Calu3 (cell line): ENCODE measurements around the gene DNAH12. TPM values are rescaled to one million over a fixed set of nuclear protein-coding genes. Genes with fewer than 3 reads are reported as not detected.
A peak's percentile ranks its signal among the peaks of the same experiment; 100 is the strongest.

Experiments
- BruUV-seq: library from RNA; stranded (reverse); fragments of 400-500 nt; replicated peaks from 2 replicates; lab custom pipeline; 2021; lab: Mats Ljungman, UMichigan
- CTCF ChIA-PET: fragments of 300-600 bp; sonication (Branson Sonifier 250); formaldehyde crosslinking; loops from one replicate; lab custom pipeline; 2022; ENCODE audit warnings: antibody characterized with exemption; lab: Charles Lee
- DNase-seq: peaks from one replicate; pipeline ENCODE4 v3.0.0; 2022
- H3K27ac Mint-ChIP-seq: one replicate; pipeline ENCODE4 v1.8.0; 2022; ENCODE audit warnings: mixed read lengths; ENCODE audit not compliant: unreplicated experiment
- H3K27me3 Mint-ChIP-seq: one replicate; pipeline ENCODE4 v1.8.0; 2022; ENCODE audit warnings: mixed read lengths; ENCODE audit not compliant: unreplicated experiment
- H3K36me3 Mint-ChIP-seq: one replicate; pipeline ENCODE4 v1.8.0; 2022; ENCODE audit warnings: mild to moderate bottlenecking, moderate library complexity, mixed read lengths; ENCODE audit not compliant: insufficient read depth, unreplicated experiment
- H3K4me1 Mint-ChIP-seq: one replicate; pipeline ENCODE4 v1.8.0; 2022; ENCODE audit warnings: mild to moderate bottlenecking, low read depth, mixed read lengths; ENCODE audit not compliant: unreplicated experiment
- H3K4me3 Mint-ChIP-seq: one replicate; pipeline ENCODE4 v1.8.0; 2022; ENCODE audit warnings: mild to moderate bottlenecking, low read depth, moderate library complexity, mixed read lengths; ENCODE audit not compliant: unreplicated experiment
- H3K9me3 Mint-ChIP-seq: one replicate; pipeline ENCODE4 v1.8.0; 2022; ENCODE audit warnings: low read depth, mixed read lengths; ENCODE audit not compliant: unreplicated experiment
- CTCF ChIP-seq: fragments of 200-600 bp; IDR thresholded peaks from one replicate; pipeline ENCODE4 v1.8.0; 2022; ENCODE audit warnings: antibody characterized with exemption; ENCODE audit not compliant: unreplicated experiment
- intact Hi-C: fragments of 100-400 bp; cut with micrococcal nuclease; formaldehyde crosslinking; loops from one replicate; pipeline ENCODE4 v1.10.0; 2022; ENCODE audit not compliant: unreplicated experiment
- total RNA-seq: library from RNA; stranded (reverse); gene quantifications from 2 replicates; pipeline ENCODE4 v1.2.3, GENCODE V29; 2022

The DNAH12 gene
- total RNA-seq, 1 experiment from 2014 or later, result 0.92 TPM

- DNase-seq, result peak; percentile 19
- Mint-ChIP-seq H3K36me3 (no peaks in the 10 kb centered on the region), H3K27ac (no peak overlapping the region), H3K4me3 (no peak overlapping the region), H3K27me3 (no peaks in the 10 kb centered on the region), H3K9me3 (peaks cover 3% of the 10 kb centered on the region), H3K4me1 (peaks cover 43% of the 10 kb centered on the region)
- TF ChIP-seq CTCF, result no peak
- intact Hi-C loops, result no loop called here
- CTCF ChIA-PET, result interaction anchor here (0.6 kb wide), 1 partner anchor 17 kb away, joined by 3 read pairs; no protein-coding TSS in a partner anchor
- BruUV-seq, result no TSS peak
Measured at GRCh38 chr3:57530071-57530608, 14.0 kb downstream of the DNAH12 start.

DNA sequence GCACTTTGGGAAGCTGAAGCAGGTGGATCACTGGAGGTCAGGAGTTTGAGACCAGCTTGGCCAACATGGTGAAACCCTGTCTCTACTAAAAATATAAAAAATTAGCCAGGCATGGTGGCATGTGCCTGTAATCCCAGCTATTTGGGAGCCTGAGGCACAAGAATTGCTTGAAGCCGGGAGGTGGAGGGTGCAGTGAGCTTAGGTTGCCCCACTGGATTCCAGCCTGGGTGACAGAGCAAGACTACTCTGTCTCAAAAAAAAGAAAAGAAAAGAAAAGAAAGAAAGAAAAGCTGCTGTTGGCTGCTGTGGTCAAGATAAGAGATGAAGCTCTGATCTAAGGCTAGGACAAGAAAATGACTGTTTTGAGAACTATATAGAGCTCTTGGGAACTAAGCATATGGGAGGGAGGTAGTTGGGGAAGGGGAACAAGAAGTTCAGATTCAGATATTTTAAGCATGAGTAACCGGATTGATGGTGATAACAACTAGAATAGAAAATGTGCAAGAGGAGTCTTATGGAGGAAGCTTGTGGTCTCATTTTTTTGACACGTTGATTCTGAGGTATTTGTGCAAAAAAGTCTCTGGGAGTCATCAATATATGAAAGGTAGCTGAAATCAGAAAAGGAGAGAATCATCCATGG lies 25.7 kb downstream of the DNAH12 start:
- Mint-ChIP-seq H3K4me1 (peaks cover 41% of the 10 kb centered on the region), H3K9me3 (peaks cover 3% of the 10 kb centered on the region), H3K27me3 (no peaks in the 10 kb centered on the region), H3K4me3 (peak overlapping the region; percentile 5), H3K36me3 (no peaks in the 10 kb centered on the region), H3K27ac (peak overlapping the region; percentile 42)
- no peak for TF ChIP-seq CTCF
- no TSS peak for BruUV-seq
- intact Hi-C loops, result no loop called here
- CTCF ChIA-PET, result interaction anchor here (1.4 kb wide), 2 partner anchors 37 to 121 kb away, joined by 3 read pairs; partner anchors contain the start of gene PDE12
- DNase-seq, result no peak

DNA sequence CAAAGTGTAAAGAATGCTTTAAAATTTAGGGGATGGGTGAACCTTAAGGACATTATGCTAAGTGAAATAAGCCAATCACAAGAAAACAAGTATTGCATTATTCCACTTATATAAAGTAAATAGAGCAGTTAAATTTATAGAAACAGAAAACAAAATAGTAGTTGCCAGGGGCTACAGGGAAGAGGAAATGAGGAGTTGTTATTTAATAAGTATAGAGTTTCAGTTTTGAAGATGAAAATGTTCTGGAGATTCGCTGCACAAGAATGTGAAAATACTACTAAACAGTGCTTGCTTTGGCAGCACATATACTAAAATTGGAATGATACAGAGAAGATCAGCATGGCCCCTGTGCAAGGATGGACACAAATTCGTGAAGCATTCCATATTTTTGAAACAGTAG lies 32.0 kb downstream of the DNAH12 start:
- TF ChIP-seq CTCF, result no peak
- no peak for DNase-seq
- intact Hi-C loops, result no loop called here

DNA sequence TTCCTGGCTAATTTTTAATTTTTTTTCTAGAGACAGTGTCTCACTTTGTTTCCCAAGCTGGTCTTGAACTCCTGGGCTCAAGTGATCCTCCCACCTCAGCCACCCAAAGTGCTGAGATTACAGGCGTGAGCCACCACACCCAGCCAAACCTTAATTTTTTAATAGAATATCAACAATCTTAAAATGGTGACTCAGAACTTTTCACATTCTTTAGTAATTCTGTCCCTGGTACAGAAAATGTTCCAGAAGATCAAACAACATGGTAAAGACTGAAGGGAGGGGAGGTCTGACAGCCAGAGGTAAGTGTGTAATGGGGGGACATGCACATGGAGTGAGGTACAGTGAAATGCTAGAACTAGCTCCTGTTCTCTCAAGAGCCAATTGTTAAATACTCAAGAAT lies 38.2 kb downstream of the DNAH12 start:
- BruUV-seq, result no TSS peak
- Mint-ChIP-seq H3K9me3 (no peaks in the 10 kb centered on the region), H3K4me1 (peaks cover under 1% of the 10 kb centered on the region), H3K4me3 (no peak overlapping the region), H3K36me3 (no peaks in the 10 kb centered on the region), H3K27me3 (no peaks in the 10 kb centered on the region), H3K27ac (no peak overlapping the region)
- intact Hi-C loops, result no loop called here
- no peak for TF ChIP-seq CTCF
- CTCF ChIA-PET, result no interaction called here
- DNase-seq, result no peak

More for the DNA sequence above, 32.0 kb downstream of the DNAH12 start:
- Mint-ChIP-seq H3K36me3 (no peaks in the 10 kb centered on the region), H3K4me1 (peaks cover 41% of the 10 kb centered on the region), H3K27ac (no peak overlapping the region), H3K4me3 (no peak overlapping the region), H3K27me3 (no peaks in the 10 kb centered on the region), H3K9me3 (peaks cover 3% of the 10 kb centered on the region)
- CTCF ChIA-PET, result no interaction called here
- BruUV-seq, result no TSS peak
